Activated naive CD8-positive, alpha-beta T cell (primary cell): ENCODE data around the gene RAPGEF5.

Experiments used
- H3K27ac Mint-ChIP-seq: one replicate; pipeline ENCODE4 v1.8.0; 2021; ENCODE audit warnings: mixed read lengths
- H3K27me3 Mint-ChIP-seq: one replicate; pipeline ENCODE4 v1.8.0; 2021; ENCODE audit warnings: mixed read lengths
- H3K36me3 Mint-ChIP-seq: one replicate; pipeline ENCODE4 v1.8.0; 2021; ENCODE audit warnings: mixed read lengths
- H3K4me1 Mint-ChIP-seq: one replicate; pipeline ENCODE4 v1.8.0; 2021; ENCODE audit warnings: low read depth, mixed read lengths
- H3K4me3 Mint-ChIP-seq: one replicate; pipeline ENCODE4 v1.8.0; 2021; ENCODE audit warnings: mild to moderate bottlenecking, mixed read lengths
- H3K9me3 Mint-ChIP-seq: one replicate; pipeline ENCODE4 v1.8.0; 2021; ENCODE audit warnings: low read depth, mixed read lengths

RAPGEF5 gene

DNA sequence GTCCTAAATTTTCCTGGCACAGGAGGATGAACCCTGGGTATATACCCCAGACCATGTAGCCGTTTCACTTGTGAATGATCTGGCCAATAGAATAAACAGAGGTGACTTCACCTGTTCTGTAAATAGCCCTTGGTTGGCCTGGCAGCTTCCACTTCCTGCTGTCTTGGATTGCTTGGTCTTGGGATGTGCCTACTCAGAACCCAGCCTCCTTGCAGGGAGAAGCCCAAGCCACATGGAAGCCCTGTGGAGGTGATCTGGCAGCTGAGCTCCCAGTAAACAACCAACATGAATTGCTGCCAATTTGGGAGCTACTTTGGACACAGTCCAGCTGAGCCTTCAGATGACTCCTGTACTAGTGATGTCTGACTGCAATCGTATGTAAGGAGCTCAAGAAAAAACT is 4.8 kb upstream of the RAPGEF5 start:
- H3K4me3 Mint-ChIP-seq: no peak overlapping the region
- peaks cover 4% of the 10 kb centered on the region for H3K4me1 Mint-ChIP-seq
- H3K27ac Mint-ChIP-seq: no peak overlapping the region
- H3K9me3 Mint-ChIP-seq: no peaks in the 10 kb centered on the region
- peaks cover 12% of the 10 kb centered on the region for H3K27me3 Mint-ChIP-seq
- H3K36me3 Mint-ChIP-seq: no peaks in the 10 kb centered on the region

- Mint-ChIP-seq H3K4me3 (no peak overlapping the region), H3K27ac (no peak overlapping the region), H3K36me3 (no peaks in the 10 kb centered on the region), H3K9me3 (no peaks in the 10 kb centered on the region), H3K27me3 (peaks cover 12% of the 10 kb centered on the region), H3K4me1 (peaks cover 4% of the 10 kb centered on the region)
Measured at GRCh38 chr7:22361320-22361719, 4.4 kb upstream of the RAPGEF5 start.

GRCh38 chr7:22358820-22359697 is 2.1 kb upstream of the RAPGEF5 start:
- no peaks in the 10 kb centered on the region for H3K36me3 Mint-ChIP-seq
- H3K27me3 Mint-ChIP-seq: peaks cover 30% of the 10 kb centered on the region
- H3K4me3 Mint-ChIP-seq: no peak overlapping the region
- H3K4me1 Mint-ChIP-seq: peaks cover 9% of the 10 kb centered on the region
- no peaks in the 10 kb centered on the region for H3K9me3 Mint-ChIP-seq
- H3K27ac Mint-ChIP-seq: no peak overlapping the region

DNA sequence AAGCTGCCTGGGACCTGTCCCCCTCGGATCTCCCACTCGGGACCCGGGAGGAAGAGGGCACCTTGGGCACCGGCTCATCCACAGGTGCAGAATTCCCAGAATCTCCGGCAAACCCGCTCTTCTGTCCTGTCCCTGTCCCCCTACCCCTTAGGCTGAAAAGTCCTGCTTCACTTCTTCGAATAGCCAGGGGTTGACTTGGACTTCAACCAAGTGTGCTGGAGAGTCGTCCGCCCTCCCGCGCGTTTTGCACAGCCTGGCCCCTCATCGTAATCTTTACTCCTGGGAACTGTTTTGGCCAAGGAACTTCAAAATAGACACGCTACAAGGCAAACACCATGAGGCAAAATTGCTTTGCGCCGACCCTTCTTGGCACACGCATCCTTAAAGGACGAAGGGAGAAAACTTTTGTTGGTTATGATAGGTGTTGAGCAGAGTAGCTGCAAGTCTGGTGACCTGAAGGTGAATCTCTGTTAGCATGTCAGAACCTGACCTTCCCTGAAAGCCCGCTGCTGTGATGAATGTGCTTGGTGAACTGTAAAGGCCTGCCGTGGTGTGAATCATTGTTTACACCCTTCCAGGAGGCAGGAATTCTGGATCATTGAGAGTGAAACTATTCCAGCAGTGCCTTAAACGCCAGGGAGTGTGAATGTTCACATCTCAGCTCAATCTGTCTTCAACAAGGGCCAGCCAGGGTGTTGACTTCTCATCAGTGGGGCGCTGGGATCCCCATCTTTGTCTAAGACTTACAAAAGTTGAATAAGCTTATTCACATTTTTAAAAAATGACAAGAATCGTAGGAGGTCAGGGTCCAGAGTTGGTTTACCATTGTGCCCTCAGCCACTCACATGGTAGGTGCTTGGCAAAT is 589 bp upstream of the RAPGEF5 start:
- peaks cover 9% of the 10 kb centered on the region for H3K4me1 Mint-ChIP-seq
- no peaks in the 10 kb centered on the region for H3K36me3 Mint-ChIP-seq
- no peak overlapping the region for H3K27ac Mint-ChIP-seq
- peaks cover 3% of the 10 kb centered on the region for H3K9me3 Mint-ChIP-seq
- H3K4me3 Mint-ChIP-seq: peak overlapping the region; percentile 78
- peaks cover 30% of the 10 kb centered on the region for H3K27me3 Mint-ChIP-seq

- Mint-ChIP-seq H3K4me3 (peak overlapping the region; percentile 46), H3K4me1 (peaks cover 9% of the 10 kb centered on the region), H3K27ac (no peak overlapping the region), H3K9me3 (peaks cover 3% of the 10 kb centered on the region), H3K36me3 (no peaks in the 10 kb centered on the region), H3K27me3 (peaks cover 30% of the 10 kb centered on the region)
Measured at GRCh38 chr7:22356010-22356691, 803 bp downstream of the RAPGEF5 start.

GRCh38 chr7:22355620-22356009 is 1.3 kb downstream of the RAPGEF5 start:
- peak overlapping the region; percentile 46 for H3K4me3 Mint-ChIP-seq
- H3K9me3 Mint-ChIP-seq: peaks cover 3% of the 10 kb centered on the region
- H3K36me3 Mint-ChIP-seq: no peaks in the 10 kb centered on the region
- no peak overlapping the region for H3K27ac Mint-ChIP-seq
- peaks cover 31% of the 10 kb centered on the region for H3K27me3 Mint-ChIP-seq
- H3K4me1 Mint-ChIP-seq: peaks cover 9% of the 10 kb centered on the region

DNA sequence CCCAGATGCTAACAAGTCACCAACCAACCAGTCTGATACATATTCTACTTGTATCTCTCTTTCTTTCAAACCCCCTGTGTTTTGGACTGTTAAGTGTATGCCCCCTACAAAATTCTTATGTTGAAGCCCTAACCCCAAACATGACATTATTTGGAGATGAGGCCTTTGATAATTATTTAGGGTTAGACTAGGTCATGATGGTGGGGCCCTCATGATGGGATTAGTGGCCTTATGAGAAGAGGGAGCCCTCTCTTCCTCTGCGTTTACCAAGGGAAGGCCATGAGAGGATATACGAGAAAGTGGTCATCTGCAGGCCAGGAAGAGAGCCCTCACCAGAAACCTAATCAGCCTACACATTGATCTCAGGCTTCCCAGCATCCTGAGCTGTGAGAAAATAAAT is 2.5 kb downstream of the RAPGEF5 start:
- Mint-ChIP-seq H3K27ac (no peak overlapping the region), H3K4me1 (peaks cover 9% of the 10 kb centered on the region), H3K36me3 (no peaks in the 10 kb centered on the region), H3K4me3 (no peak overlapping the region), H3K9me3 (peaks cover 3% of the 10 kb centered on the region), H3K27me3 (peaks cover 33% of the 10 kb centered on the region)

DNA sequence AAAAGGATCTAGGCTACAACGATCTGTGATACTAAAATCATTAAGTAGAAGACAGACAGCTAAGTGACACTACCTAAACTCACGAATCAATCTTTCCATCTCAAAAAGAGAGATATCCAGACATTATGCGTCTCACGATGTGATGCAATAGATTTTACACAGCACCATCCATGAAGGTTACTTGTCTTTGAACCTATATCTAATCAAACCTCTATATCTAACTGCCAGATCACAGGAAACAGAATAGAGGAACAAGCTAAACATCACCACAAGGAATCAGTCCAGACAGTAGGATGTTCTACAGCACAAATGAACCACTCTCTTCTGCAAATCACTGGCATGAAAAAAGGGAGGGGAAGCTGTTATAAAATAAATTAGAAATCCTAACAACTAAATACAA is 4.1 kb downstream of the RAPGEF5 start:
- peaks cover 9% of the 10 kb centered on the region for H3K4me1 Mint-ChIP-seq
- H3K4me3 Mint-ChIP-seq: no peak overlapping the region
- H3K9me3 Mint-ChIP-seq: peaks cover 3% of the 10 kb centered on the region
- H3K36me3 Mint-ChIP-seq: no peaks in the 10 kb centered on the region
- H3K27me3 Mint-ChIP-seq: peaks cover 33% of the 10 kb centered on the region
- H3K27ac Mint-ChIP-seq: no peak overlapping the region

- no peak overlapping the region for H3K4me3 Mint-ChIP-seq
Measured at GRCh38 chr7:22351878-22352277, 5.1 kb downstream of the RAPGEF5 start.

GRCh38 chr7:22351329-22351692 is 5.6 kb downstream of the RAPGEF5 start:
- H3K27me3 Mint-ChIP-seq: peaks cover 30% of the 10 kb centered on the region
- H3K9me3 Mint-ChIP-seq: peaks cover 3% of the 10 kb centered on the region
- peaks cover 5% of the 10 kb centered on the region for H3K4me1 Mint-ChIP-seq
- no peak overlapping the region for H3K27ac Mint-ChIP-seq
- no peak overlapping the region for H3K4me3 Mint-ChIP-seq
- H3K36me3 Mint-ChIP-seq: no peaks in the 10 kb centered on the region

More at GRCh38 chr7:22351878-22352277, 5.1 kb downstream of the RAPGEF5 start:
- Mint-ChIP-seq H3K27ac (no peak overlapping the region), H3K36me3 (no peaks in the 10 kb centered on the region), H3K4me1 (peaks cover 5% of the 10 kb centered on the region), H3K9me3 (peaks cover 3% of the 10 kb centered on the region), H3K27me3 (peaks cover 27% of the 10 kb centered on the region)

DNA sequence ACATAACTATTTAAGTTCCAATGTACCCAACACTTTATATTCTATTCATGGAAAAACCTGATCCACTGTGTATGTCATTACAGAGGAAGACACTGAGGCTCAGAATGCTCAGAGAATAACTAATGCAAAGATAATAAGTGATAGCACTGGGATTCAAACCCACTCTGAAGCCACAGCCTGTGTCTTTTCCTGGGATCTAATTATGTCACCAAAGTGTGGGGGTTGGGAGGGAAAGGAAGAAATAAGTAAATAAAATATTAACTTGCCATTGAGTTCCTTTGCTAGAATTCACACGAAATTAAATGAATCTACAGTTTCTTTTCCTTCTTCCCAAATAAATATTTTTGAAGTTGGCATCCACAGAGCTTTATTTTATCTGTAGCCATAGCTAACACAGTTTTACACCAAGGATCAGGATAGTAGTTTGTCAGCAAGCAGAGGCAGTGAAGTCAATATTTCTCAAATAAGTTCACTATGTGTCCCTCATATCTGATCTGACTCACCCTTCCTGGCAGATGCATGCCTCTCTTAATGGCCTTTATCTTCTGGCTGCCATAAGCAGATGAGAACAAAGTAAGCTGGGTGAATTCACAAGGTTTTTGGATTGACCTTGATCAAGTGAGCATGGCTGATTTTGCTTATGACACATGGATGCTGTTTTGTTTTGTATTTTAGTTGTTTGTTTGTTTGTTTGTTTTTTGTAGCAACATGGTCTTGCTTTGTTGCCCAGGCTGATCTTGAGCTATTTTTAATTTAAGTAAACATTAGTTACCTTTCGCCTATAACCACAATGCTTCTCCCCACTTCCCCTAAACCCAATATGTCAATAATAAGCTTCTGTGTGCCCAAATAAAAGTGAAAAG is 6.3 kb downstream of the RAPGEF5 start:
- Mint-ChIP-seq H3K27ac (no peak overlapping the region), H3K9me3 (peaks cover 3% of the 10 kb centered on the region), H3K36me3 (no peaks in the 10 kb centered on the region), H3K27me3 (peaks cover 27% of the 10 kb centered on the region), H3K4me1 (no peaks in the 10 kb centered on the region), H3K4me3 (no peak overlapping the region)

GRCh38 chr7:22348379-22348778 is 8.6 kb downstream of the RAPGEF5 start:
- Mint-ChIP-seq H3K27ac (no peak overlapping the region), H3K36me3 (no peaks in the 10 kb centered on the region), H3K4me3 (no peak overlapping the region), H3K27me3 (peaks cover 14% of the 10 kb centered on the region), H3K4me1 (no peaks in the 10 kb centered on the region), H3K9me3 (peaks cover 3% of the 10 kb centered on the region)

- Mint-ChIP-seq H3K4me3 (no peak overlapping the region), H3K36me3 (no peaks in the 10 kb centered on the region), H3K27ac (no peak overlapping the region), H3K4me1 (no peaks in the 10 kb centered on the region), H3K9me3 (no peaks in the 10 kb centered on the region), H3K27me3 (peaks cover 14% of the 10 kb centered on the region)
Measured at GRCh38 chr7:22346383-22347107, 10.4 kb downstream of the RAPGEF5 start.

GRCh38 chr7:22344655-22345054 is 12.3 kb downstream of the RAPGEF5 start:
- Mint-ChIP-seq H3K27ac (no peak overlapping the region), H3K36me3 (no peaks in the 10 kb centered on the region), H3K9me3 (no peaks in the 10 kb centered on the region), H3K4me1 (no peaks in the 10 kb centered on the region), H3K27me3 (peaks cover 11% of the 10 kb centered on the region), H3K4me3 (no peak overlapping the region)
